SK-N-SH treated with all-trans-retinoic acid at 6 μM for 48 hours (cell line): Measurements from ENCODE around the gene HSPA5.

ENCODE experiments used
- BACH2 ChIP-seq: fragments of 250-450 bp; sonication (Bioruptor Pico); IDR thresholded peaks from 2 replicates; pipeline ENCODE4 v1.9.0; 2021; ENCODE audit warnings: mild to moderate bottlenecking, borderline replicate concordance
- CREB5 ChIP-seq: fragments of 250-450 bp; sonication (Bioruptor Pico); IDR thresholded peaks from 2 replicates; pipeline ENCODE4 v1.5.1; 2020; ENCODE audit warnings: low read depth, mild to moderate bottlenecking, moderate library complexity
- CSDC2 ChIP-seq: fragments of 250-450 bp; sonication (Bioruptor Pico); IDR thresholded peaks from 2 replicates; pipeline ENCODE4 v1.5.0; 2020; ENCODE audit warnings: mild to moderate bottlenecking, moderate library complexity
- CSRNP3 ChIP-seq: fragments of 250-450 bp; sonication (Bioruptor Pico); IDR thresholded peaks from 2 replicates; pipeline ENCODE4 v1.5.1; 2021; ENCODE audit warnings: mild to moderate bottlenecking, moderate library complexity
- OSR1 ChIP-seq: fragments of 250-450 bp; sonication (Bioruptor Pico); IDR thresholded peaks from 2 replicates; pipeline ENCODE4 v1.8.0; 2022; ENCODE audit warnings: moderate library complexity, mild to moderate bottlenecking, inconsistent platforms
- PATZ1 ChIP-seq: fragments of 250-450 bp; sonication (Bioruptor Pico); IDR thresholded peaks from 2 replicates; pipeline ENCODE4 v1.8.0; 2020; ENCODE audit warnings: mild to moderate bottlenecking, moderate library complexity, borderline replicate concordance
- RARB ChIP-seq: fragments of 250-450 bp; sonication (Bioruptor Pico); IDR thresholded peaks from 2 replicates; pipeline ENCODE4 v1.8.0; 2021; ENCODE audit warnings: mild to moderate bottlenecking, moderate library complexity
- SNAI2 ChIP-seq: fragments of 250-450 bp; sonication (Bioruptor Pico); IDR thresholded peaks from 2 replicates; pipeline ENCODE4 v1.5.0; 2020; ENCODE audit warnings: mild to moderate bottlenecking, moderate library complexity
- TOX ChIP-seq: fragments of 250-450 bp; sonication (Bioruptor Pico); IDR thresholded peaks from 2 replicates; pipeline ENCODE4 v1.8.0; 2021; ENCODE audit warnings: mild to moderate bottlenecking, moderate library complexity, borderline replicate concordance
- TSHZ2 ChIP-seq: fragments of 250-450 bp; sonication (Bioruptor Pico); IDR thresholded peaks from 2 replicates; pipeline ENCODE4 v1.5.0; 2020; ENCODE audit warnings: mild to moderate bottlenecking, moderate library complexity
- ZFP3 ChIP-seq: fragments of 250-450 bp; sonication (Bioruptor Pico); IDR thresholded peaks from 2 replicates; pipeline ENCODE4 v1.5.0; 2020; ENCODE audit warnings: mild to moderate bottlenecking, moderate library complexity
- ZFP30 ChIP-seq: fragments of 450-650 bp; formaldehyde crosslinking; IDR thresholded peaks from 2 replicates; pipeline ENCODE4 v1.5.0; 2022; ENCODE audit warnings: mild to moderate bottlenecking, moderate library complexity
- ZNF565 ChIP-seq: fragments of 450-650 bp; formaldehyde crosslinking; conservative IDR thresholded peaks from 2 replicates; pipeline ENCODE4 v1.5.0; 2020; ENCODE audit warnings: low read depth, mild to moderate bottlenecking, moderate library complexity

GRCh38 chr9:125280945-125281344, 39.8 kb upstream of the HSPA5 start:
- TF ChIP-seq TSHZ2 (no peak), RARB (CRISPR knock-in tag) (no peak), CREB5 (no peak), CSDC2 (CRISPR knock-in tag) (no peak), TOX (no peak), BACH2 (CRISPR knock-in tag) (no peak), PATZ1 (CRISPR knock-in tag) (no peak), ZFP30 (CRISPR knock-in tag) (no peak), CSRNP3 (CRISPR knock-in tag) (no peak), ZFP3 (CRISPR knock-in tag) (no peak), ZNF565 (CRISPR knock-in tag) (no peak), SNAI2 (CRISPR knock-in tag) (no peak), OSR1 (CRISPR knock-in tag) (no peak)
